ENCODE measurements around the gene TMEM9. TPM values are rescaled to one million over a fixed set of nuclear protein-coding genes. Genes with fewer than 3 reads are reported as not detected.

The TMEM9 gene
- total RNA-seq, 2 experiments from 2014 or later: 15.7 to 16.5 TPM

DNA sequence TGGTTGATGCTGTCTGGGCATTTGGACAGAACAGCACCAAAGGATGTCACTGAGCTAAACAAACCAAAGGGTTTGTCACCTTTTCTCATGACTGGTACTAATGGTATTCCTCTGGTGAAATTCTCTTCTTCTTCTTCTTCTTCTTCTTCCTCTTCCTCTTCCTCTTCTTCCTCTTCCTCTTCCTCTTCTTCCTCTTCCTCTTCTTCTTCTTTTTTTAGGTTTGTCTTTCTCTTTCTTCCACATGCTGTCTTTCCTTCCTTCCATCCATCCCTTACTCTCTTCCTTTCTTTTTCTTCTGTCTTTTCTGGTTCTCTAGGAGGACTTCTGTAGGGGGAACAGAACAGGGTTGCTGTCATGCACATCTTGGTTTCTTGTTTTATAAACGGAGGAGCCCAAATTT is 27.0 kb upstream of the TMEM9 start:
- peaks cover 7 to 10% of the 10 kb centered on the region in 2 experiments for H3K27me3 ChIP-seq (ENCODE audit: control insufficient read depth in 1 of 2, insufficient read depth in 2 of 2, low read length in 2 of 2)
- intact Hi-C loops (cut with DNase I, micrococcal nuclease): no loop called here
- ChIA-PET POLR2A (no interaction called here), CTCF (no interaction called here)
- Mint-ChIP-seq H3K4me3 (no peak overlapping the region), H3K27ac (no peak overlapping the region), H3K36me3 (ENCODE audit: low read depth) (no peaks in the 10 kb centered on the region), H3K27me3 (peaks cover 62% of the 10 kb centered on the region), H3K9me3 (no peaks in the 10 kb centered on the region), H3K4me1 (ENCODE audit: low read depth) (no peaks in the 10 kb centered on the region)
- H3K9me3 ChIP-seq (ENCODE audit: control insufficient read depth in 1 of 2, insufficient read depth in 1 of 2, low read length in 2 of 2): no peaks in the 10 kb centered on the region
- H3K36me3 ChIP-seq (ENCODE audit: insufficient read depth, low read length): no peaks in the 10 kb centered on the region
- no peak overlapping the region for H3K4me3 ChIP-seq (ENCODE audit: low read length)
- DNase-seq (no peak), ATAC-seq (ENCODE audit: poor library complexity) (no peak)
- TF ChIP-seq, protein P1, sequence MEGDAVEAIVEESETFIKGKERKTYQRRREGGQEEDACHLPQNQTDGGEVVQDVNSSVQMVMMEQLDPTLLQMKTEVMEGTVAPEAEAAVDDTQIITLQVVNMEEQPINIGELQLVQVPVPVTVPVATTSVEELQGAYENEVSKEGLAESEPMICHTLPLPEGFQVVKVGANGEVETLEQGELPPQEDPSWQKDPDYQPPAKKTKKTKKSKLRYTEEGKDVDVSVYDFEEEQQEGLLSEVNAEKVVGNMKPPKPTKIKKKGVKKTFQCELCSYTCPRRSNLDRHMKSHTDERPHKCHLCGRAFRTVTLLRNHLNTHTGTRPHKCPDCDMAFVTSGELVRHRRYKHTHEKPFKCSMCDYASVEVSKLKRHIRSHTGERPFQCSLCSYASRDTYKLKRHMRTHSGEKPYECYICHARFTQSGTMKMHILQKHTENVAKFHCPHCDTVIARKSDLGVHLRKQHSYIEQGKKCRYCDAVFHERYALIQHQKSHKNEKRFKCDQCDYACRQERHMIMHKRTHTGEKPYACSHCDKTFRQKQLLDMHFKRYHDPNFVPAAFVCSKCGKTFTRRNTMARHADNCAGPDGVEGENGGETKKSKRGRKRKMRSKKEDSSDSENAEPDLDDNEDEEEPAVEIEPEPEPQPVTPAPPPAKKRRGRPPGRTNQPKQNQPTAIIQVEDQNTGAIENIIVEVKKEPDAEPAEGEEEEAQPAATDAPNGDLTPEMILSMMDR (IDR thresholded peaks at IDR 0.05): no peak
- H3K27ac ChIP-seq (ENCODE audit: low read depth in 1 of 2, low read length in 2 of 2): no peak overlapping the region
- H3K4me1 ChIP-seq (ENCODE audit: insufficient read depth, low read length): no peaks in the 10 kb centered on the region

DNA sequence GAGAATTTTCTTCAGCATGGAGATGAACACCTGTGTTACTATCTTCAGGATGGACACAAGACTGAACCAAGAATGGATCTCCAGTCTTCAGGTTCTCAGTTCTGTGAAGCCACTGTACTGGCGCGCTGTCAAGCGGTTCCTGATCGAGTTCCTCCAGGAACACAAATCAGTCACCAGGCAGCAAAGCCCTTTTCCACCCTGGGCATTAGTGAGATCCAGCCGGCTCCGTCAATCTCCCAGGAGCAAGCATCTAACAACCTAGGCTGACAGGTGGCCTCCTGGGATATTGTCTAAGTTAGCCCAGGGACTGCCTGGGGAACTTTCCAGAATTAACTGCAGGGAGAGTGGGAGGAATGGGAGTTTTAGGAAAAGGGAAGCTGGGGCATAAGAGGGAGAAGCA is 26.6 kb upstream of the TMEM9 start:
- ChIA-PET POLR2A (no interaction called here), CTCF (no interaction called here)
- peaks cover 60% of the 10 kb centered on the region for H3K27me3 Mint-ChIP-seq

DNA sequence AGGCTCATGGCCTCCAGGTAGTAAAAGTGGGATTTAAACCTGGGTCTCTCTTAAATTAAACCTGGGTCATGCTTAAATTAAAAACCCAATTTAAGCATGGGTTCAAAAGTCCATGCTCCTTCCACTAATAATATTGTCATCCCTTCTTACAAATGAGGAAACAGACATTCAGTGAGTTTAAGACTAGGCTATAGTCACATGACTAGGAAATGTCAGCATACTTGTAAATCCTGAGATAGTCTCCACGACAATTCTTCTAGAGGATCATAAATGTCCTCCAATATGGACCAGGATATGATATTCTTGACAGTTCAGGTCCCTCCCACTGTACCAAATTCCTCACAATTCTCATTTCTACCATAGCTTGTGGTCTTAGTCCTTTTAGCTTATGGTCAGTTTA is 25.9 kb upstream of the TMEM9 start:
- no peak overlapping the region for H3K4me3 ChIP-seq (ENCODE audit: low read length)
- Mint-ChIP-seq H3K4me1 (ENCODE audit: low read depth) (no peaks in the 10 kb centered on the region), H3K27me3 (peaks cover 60% of the 10 kb centered on the region), H3K36me3 (ENCODE audit: low read depth) (no peaks in the 10 kb centered on the region), H3K4me3 (no peak overlapping the region), H3K9me3 (no peaks in the 10 kb centered on the region), H3K27ac (no peak overlapping the region)
- no peak overlapping the region for H3K27ac ChIP-seq (ENCODE audit: low read depth in 1 of 2, low read length in 2 of 2)
- ChIA-PET POLR2A (no interaction called here), CTCF (no interaction called here)
- intact Hi-C loops (cut with DNase I, micrococcal nuclease): no loop called here
- ATAC-seq (ENCODE audit: poor library complexity) (no peak), DNase-seq (no peak)
- H3K4me1 ChIP-seq (ENCODE audit: insufficient read depth, low read length): no peaks in the 10 kb centered on the region
- no peaks in the 10 kb centered on the region for H3K36me3 ChIP-seq (ENCODE audit: insufficient read depth, low read length)
- H3K27me3 ChIP-seq (ENCODE audit: control insufficient read depth in 1 of 2, insufficient read depth in 2 of 2, low read length in 2 of 2): peaks cover 7 to 16% of the 10 kb centered on the region in 2 experiments
- H3K9me3 ChIP-seq (ENCODE audit: control insufficient read depth in 1 of 2, insufficient read depth in 1 of 2, low read length in 2 of 2): no peaks in the 10 kb centered on the region
- TF ChIP-seq, protein P1 (IDR thresholded peaks at IDR 0.05): no peak

More for the DNA sequence above, 26.6 kb upstream of the TMEM9 start:
- ATAC-seq (ENCODE audit: poor library complexity) (no peak), DNase-seq (no peak)
- Mint-ChIP-seq H3K27ac (no peak overlapping the region), H3K4me1 (ENCODE audit: low read depth) (no peaks in the 10 kb centered on the region), H3K9me3 (no peaks in the 10 kb centered on the region), H3K4me3 (no peak overlapping the region), H3K36me3 (ENCODE audit: low read depth) (no peaks in the 10 kb centered on the region)
- H3K4me1 ChIP-seq (ENCODE audit: insufficient read depth, low read length): no peaks in the 10 kb centered on the region
- H3K36me3 ChIP-seq (ENCODE audit: insufficient read depth, low read length): no peaks in the 10 kb centered on the region
- no peaks in the 10 kb centered on the region for H3K9me3 ChIP-seq (ENCODE audit: control insufficient read depth in 1 of 2, insufficient read depth in 1 of 2, low read length in 2 of 2)
- no peak overlapping the region for H3K4me3 ChIP-seq (ENCODE audit: low read length)
- TF ChIP-seq, protein P1 (IDR thresholded peaks at IDR 0.05): no peak
- intact Hi-C loops (cut with DNase I, micrococcal nuclease): no loop called here
- H3K27me3 ChIP-seq (ENCODE audit: control insufficient read depth in 1 of 2, insufficient read depth in 2 of 2, low read length in 2 of 2): peaks cover 7 to 12% of the 10 kb centered on the region in 2 experiments
- H3K27ac ChIP-seq (ENCODE audit: low read depth in 1 of 2, low read length in 2 of 2): no peak overlapping the region

All from CD4-positive, alpha-beta T cell (primary cell).